ENCODE data around the gene AGO1. TPM values are rescaled to one million over a fixed set of nuclear protein-coding genes. Genes with fewer than 3 reads are reported as not detected.
"Not testable (repeated sequence)": the region's sequence is repeated elsewhere in the genome, so short reads cannot be mapped to it uniquely, and the experiment has no call there.

AGO1 gene
- total and polyA plus RNA-seq, 2 donors (not counting 1 experiment from before 2014, with no cell fraction given): 10.1 to 41.3 TPM

DNA sequence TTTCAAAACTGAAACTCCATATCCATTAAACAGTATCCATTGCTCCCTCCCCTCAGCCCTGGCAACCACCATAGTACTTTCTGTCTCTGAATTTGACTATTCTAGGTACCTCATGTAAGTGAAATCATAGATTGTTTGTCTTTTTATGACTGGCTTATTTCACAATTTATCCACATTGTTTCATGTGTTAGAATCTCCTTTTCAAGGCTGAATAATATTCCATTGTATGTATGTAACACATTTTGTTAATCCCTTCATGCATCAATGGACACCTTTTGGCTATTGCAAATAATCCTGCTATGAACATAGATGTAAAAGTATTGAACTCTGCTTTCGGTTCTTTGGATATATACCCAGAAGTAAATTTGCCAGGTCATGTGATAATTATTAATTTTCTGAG, 85.4 kb downstream of the AGO1 start:
- Histone ChIP-seq H3K27ac (ENCODE audit: low read length in 2 of 2) (no peak overlapping the region), H3K27me3 (replicated peaks in 1 of 4; ENCODE audit: control extremely low read depth in 1 of 4, control insufficient read depth in 3 of 4, insufficient read depth in 4 of 4, low read length in 3 of 4) (no peaks in the 10 kb centered on the region), H3K9me3 (ENCODE audit: control extremely low read depth in 1 of 3, control insufficient read depth in 2 of 3, insufficient read depth in 1 of 3, low read length in 2 of 3) (no peaks in the 10 kb centered on the region), H3K36me3 (replicated peaks in 1 of 2; ENCODE audit: control extremely low read depth in 1 of 2, control insufficient read depth in 1 of 2, extremely low read depth in 1 of 2, insufficient read depth in 2 of 2, low read length in 1 of 2) (peaks cover 5 to 18% of the 10 kb centered on the region in 2 experiments), H3K4me3 (ENCODE audit: control extremely low read depth in 1 of 5, extremely low read depth in 1 of 5, insufficient read depth in 1 of 5, low read depth in 2 of 5, low read length in 4 of 5) (no peak overlapping the region), H3K79me2 (ENCODE audit: control insufficient read depth, insufficient read depth, low read length) (peaks cover 12% of the 10 kb centered on the region), H3K4me2 (replicated peaks; ENCODE audit: low read depth, low read length, poor library complexity, severe bottlenecking) (no peak overlapping the region), H4K20me1 (ENCODE audit: control insufficient read depth, insufficient read depth, low read length, poor library complexity, severe bottlenecking) (no peaks in the 10 kb centered on the region), H2AFZ (ENCODE audit: insufficient read depth, low read depth, low read length, poor library complexity, severe bottlenecking) (no peak overlapping the region), H3K4me1 (ENCODE audit: control insufficient read depth in 2 of 2, insufficient read depth in 2 of 2, low read length in 2 of 2) (no peaks in the 10 kb centered on the region), H3K9ac (ENCODE audit: low read length) (no peak overlapping the region)
- H3K27me3 Mint-ChIP-seq: no peaks in the 10 kb centered on the region
- peaks cover 3% of the 10 kb centered on the region for H3K9me3 Mint-ChIP-seq (ENCODE audit: insufficient read depth)
- ATAC-seq (ENCODE audit: low read depth): no peak
- ChIA-PET CTCF (no interaction called here), POLR2A (no interaction called here)
- DNase-seq: no peak
- H3K27ac Mint-ChIP-seq: no peak overlapping the region
- intact Hi-C loops (cut with micrococcal nuclease): no loop called here
- TF ChIP-seq EZH2 (IDR thresholded peaks at IDR 0.05; ENCODE audit: borderline replicate concordance, insufficient read depth, low read depth, low read length, poor library complexity, severe bottlenecking): no peak
- TF ChIP-seq CTCF (IDR thresholded peaks at IDR 0.05): no peak
- no CpG with 5 or more reads among the region's 1 CpG for WGBS (ENCODE audit: insufficient coverage)
- H3K4me1 Mint-ChIP-seq: no peaks in the 10 kb centered on the region
- no peak overlapping the region for H3K4me3 Mint-ChIP-seq

DNA sequence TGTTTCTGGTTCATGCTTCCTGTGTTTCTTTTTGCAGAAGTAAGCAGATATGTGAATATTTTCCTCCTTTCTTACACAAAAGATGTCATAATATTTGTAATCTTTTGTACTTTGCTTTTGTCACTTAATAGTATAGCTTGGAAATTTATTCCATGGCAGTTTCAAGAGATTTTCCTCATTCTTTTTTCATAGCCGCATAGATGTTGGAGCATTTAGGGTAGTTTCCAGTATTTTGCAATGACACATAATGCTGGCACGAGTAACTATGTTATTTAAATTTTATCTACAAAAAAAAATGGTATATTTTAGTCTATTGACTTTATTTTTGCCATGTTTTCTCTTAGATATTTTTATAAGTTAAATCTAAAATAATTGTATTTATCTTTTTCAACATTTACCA, 88.6 kb downstream of the AGO1 start:
- Mint-ChIP-seq H3K4me3 (no peak overlapping the region), H3K4me1 (no peaks in the 10 kb centered on the region), H3K27ac (no peak overlapping the region), H3K9me3 (ENCODE audit: insufficient read depth) (no peaks in the 10 kb centered on the region), H3K27me3 (no peaks in the 10 kb centered on the region)
- Histone ChIP-seq H3K9me3 (ENCODE audit: control extremely low read depth in 1 of 3, control insufficient read depth in 2 of 3, insufficient read depth in 1 of 3, low read length in 2 of 3) (peaks cover 0 to 3% (median 0%) of the 10 kb centered on the region in 3 donors), H2AFZ (ENCODE audit: insufficient read depth, low read depth, low read length, poor library complexity, severe bottlenecking) (no peak overlapping the region), H3K36me3 (replicated peaks in 1 of 2; ENCODE audit: control extremely low read depth in 1 of 2, control insufficient read depth in 1 of 2, extremely low read depth in 1 of 2, insufficient read depth in 2 of 2, low read length in 1 of 2) (peaks cover 13 to 27% of the 10 kb centered on the region in 2 experiments), H3K4me2 (replicated peaks; ENCODE audit: low read depth, low read length, poor library complexity, severe bottlenecking) (no peak overlapping the region), H4K20me1 (ENCODE audit: control insufficient read depth, insufficient read depth, low read length, poor library complexity, severe bottlenecking) (no peaks in the 10 kb centered on the region), H3K4me3 (ENCODE audit: control extremely low read depth in 1 of 5, extremely low read depth in 1 of 5, insufficient read depth in 1 of 5, low read depth in 2 of 5, low read length in 4 of 5) (no peak overlapping the region), H3K27ac (ENCODE audit: low read length in 2 of 2) (no peak overlapping the region), H3K9ac (ENCODE audit: low read length) (no peak overlapping the region), H3K4me1 (ENCODE audit: control insufficient read depth in 2 of 2, insufficient read depth in 2 of 2, low read length in 2 of 2) (no peaks in the 10 kb centered on the region), H3K27me3 (replicated peaks in 1 of 4; ENCODE audit: control extremely low read depth in 1 of 4, control insufficient read depth in 3 of 4, insufficient read depth in 4 of 4, low read length in 3 of 4) (no peaks in the 10 kb centered on the region), H3K79me2 (ENCODE audit: control insufficient read depth, insufficient read depth, low read length) (peaks cover 12% of the 10 kb centered on the region)
- no peak for DNase-seq
- no peak for TF ChIP-seq CTCF (IDR thresholded peaks at IDR 0.05)
- no peak for TF ChIP-seq EZH2 (IDR thresholded peaks at IDR 0.05; ENCODE audit: borderline replicate concordance, insufficient read depth, low read depth, low read length, poor library complexity, severe bottlenecking)
- CTCF ChIA-PET: interaction anchor here (0.6 kb wide), 1 partner anchor 122 kb away, joined by 7 read pairs; no protein-coding TSS in a partner anchor
- intact Hi-C loops (cut with micrococcal nuclease): no loop called here
- WGBS (ENCODE audit: insufficient coverage): no CpG with 5 or more reads among the region's 2 CpGs
- POLR2A ChIA-PET: no interaction called here
- no peak for ATAC-seq (ENCODE audit: low read depth)

- H3K27ac Mint-ChIP-seq; H4K20me1 ChIP-seq (ENCODE audit: control insufficient read depth, insufficient read depth, low read length, poor library complexity, severe bottlenecking); DNase-seq; H3K9ac ChIP-seq (ENCODE audit: low read length); intact Hi-C loops (cut with micrococcal nuclease); H3K4me1 ChIP-seq (ENCODE audit: control insufficient read depth in 2 of 2, insufficient read depth in 2 of 2, low read length in 2 of 2); H2AFZ ChIP-seq (ENCODE audit: insufficient read depth, low read depth, low read length, poor library complexity, severe bottlenecking); CTCF ChIA-PET; H3K4me2 ChIP-seq (replicated peaks; ENCODE audit: low read depth, low read length, poor library complexity, severe bottlenecking); ATAC-seq (ENCODE audit: low read depth); H3K27me3 Mint-ChIP-seq; H3K27ac ChIP-seq (ENCODE audit: low read length in 2 of 2); H3K9me3 ChIP-seq (ENCODE audit: control extremely low read depth in 1 of 3, control insufficient read depth in 2 of 3, insufficient read depth in 1 of 3, low read length in 2 of 3); POLR2A ChIA-PET; H3K4me1 Mint-ChIP-seq; H3K9me3 Mint-ChIP-seq (ENCODE audit: insufficient read depth); H3K4me3 ChIP-seq (ENCODE audit: control extremely low read depth in 1 of 5, extremely low read depth in 1 of 5, insufficient read depth in 1 of 5, low read depth in 2 of 5, low read length in 4 of 5); H3K27me3 ChIP-seq (replicated peaks in 1 of 4; ENCODE audit: control extremely low read depth in 1 of 4, control insufficient read depth in 3 of 4, insufficient read depth in 4 of 4, low read length in 3 of 4); H3K4me3 Mint-ChIP-seq: not testable (repeated sequence)
- peaks cover 13 to 27% of the 10 kb centered on the region in 2 experiments for H3K36me3 ChIP-seq (replicated peaks in 1 of 2; ENCODE audit: control extremely low read depth in 1 of 2, control insufficient read depth in 1 of 2, extremely low read depth in 1 of 2, insufficient read depth in 2 of 2, low read length in 1 of 2)
- peaks cover 12% of the 10 kb centered on the region for H3K79me2 ChIP-seq (ENCODE audit: control insufficient read depth, insufficient read depth, low read length)
- no CpG with 5 or more reads among the region's 3 CpGs for WGBS (ENCODE audit: insufficient coverage)
Measured at GRCh38 chr1:35972631-35973030, 89.6 kb downstream of the AGO1 start.
